Ishikawa (cell line): Measurements from ENCODE around the gene KRTAP10-10.

Experiments used
- CEBPB ChIP-seq: IDR thresholded peaks from 2 replicates; pipeline ENCODE4 v1.6.1; 2012
- CREB1 ChIP-seq: IDR thresholded peaks from 2 replicates; pipeline ENCODE4 v1.6.1; 2012; ENCODE audit warnings: low read depth
- EGR1 ChIP-seq: IDR thresholded peaks from 2 replicates; pipeline ENCODE4 v1.6.1; 2012
- EP300 ChIP-seq: IDR thresholded peaks from 2 replicates; pipeline ENCODE4 v1.6.1; 2012; ENCODE audit warnings: borderline replicate concordance
- FOXM1 ChIP-seq: IDR thresholded peaks from 2 replicates; pipeline ENCODE4 v1.6.1; 2012; ENCODE audit warnings: low read depth, borderline replicate concordance
- NFIC ChIP-seq: IDR thresholded peaks from 2 replicates; pipeline ENCODE4 v1.6.1; 2012
- RAD21 ChIP-seq: IDR thresholded peaks from 2 replicates; pipeline ENCODE4 v1.6.1; 2012; ENCODE audit warnings: low read depth
- TAF1 ChIP-seq: IDR thresholded peaks from 2 replicates; pipeline ENCODE4 v1.6.1; 2012; ENCODE audit warnings: low read depth, mild to moderate bottlenecking
- TCF12 ChIP-seq: IDR thresholded peaks from 2 replicates; pipeline ENCODE4 v1.6.1; 2012; ENCODE audit warnings: low read depth
- TEAD4 ChIP-seq: IDR thresholded peaks from 2 replicates; pipeline ENCODE4 v1.6.1; 2012
- YY1 ChIP-seq: IDR thresholded peaks from 2 replicates; pipeline ENCODE4 v1.6.1; 2012; ENCODE audit warnings: low read depth
- ZBTB7A ChIP-seq: IDR thresholded peaks from 2 replicates; pipeline ENCODE4 v1.6.1; 2012; ENCODE audit warnings: low read depth
- TF ChIP-seq, protein P1 (sequence below): IDR thresholded peaks from 2 replicates; pipeline ENCODE4 v1.6.1; 2012
- TF ChIP-seq, protein P2 (sequence below): IDR thresholded peaks from 2 replicates; pipeline ENCODE4 v1.6.1; 2012
- TF ChIP-seq, protein P3 (sequence below): IDR thresholded peaks from 2 replicates; pipeline ENCODE4 v1.6.1; 2012; ENCODE audit warnings: low read depth, mild to moderate bottlenecking

Gene KRTAP10-10

DNA sequence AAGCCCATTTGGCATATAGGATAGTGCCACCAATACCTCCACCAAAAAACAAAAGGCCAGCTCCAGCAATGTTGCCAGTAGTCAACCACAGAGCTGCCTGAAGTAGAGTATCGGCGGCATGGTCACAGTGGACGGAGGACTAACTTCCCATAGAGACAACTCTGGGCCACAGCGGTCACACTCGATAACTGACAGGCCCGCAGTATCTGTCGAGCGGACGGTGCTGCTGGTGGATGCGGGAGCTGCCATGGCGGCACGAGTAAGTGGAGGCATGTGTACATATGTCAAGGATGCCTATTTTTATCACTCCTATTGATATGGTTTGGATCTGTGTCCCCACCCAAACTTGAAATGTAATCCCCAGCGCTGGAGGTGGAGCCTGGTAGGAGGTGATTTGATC lies 40.7 kb downstream of the KRTAP10-10 start:
- TF ChIP-seq RAD21: no peak
- TF ChIP-seq CREB1: no peak
- no peak for TF ChIP-seq EGR1
- no peak for TF ChIP-seq ZBTB7A
- TF ChIP-seq TAF1: no peak
- no peak for TF ChIP-seq TEAD4
- TF ChIP-seq, protein P1, sequence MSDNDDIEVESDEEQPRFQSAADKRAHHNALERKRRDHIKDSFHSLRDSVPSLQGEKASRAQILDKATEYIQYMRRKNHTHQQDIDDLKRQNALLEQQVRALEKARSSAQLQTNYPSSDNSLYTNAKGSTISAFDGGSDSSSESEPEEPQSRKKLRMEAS: no peak
- TF ChIP-seq, protein P2, sequence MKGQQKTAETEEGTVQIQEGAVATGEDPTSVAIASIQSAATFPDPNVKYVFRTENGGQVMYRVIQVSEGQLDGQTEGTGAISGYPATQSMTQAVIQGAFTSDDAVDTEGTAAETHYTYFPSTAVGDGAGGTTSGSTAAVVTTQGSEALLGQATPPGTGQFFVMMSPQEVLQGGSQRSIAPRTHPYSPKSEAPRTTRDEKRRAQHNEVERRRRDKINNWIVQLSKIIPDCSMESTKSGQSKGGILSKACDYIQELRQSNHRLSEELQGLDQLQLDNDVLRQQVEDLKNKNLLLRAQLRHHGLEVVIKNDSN: no peak
- TF ChIP-seq NFIC: no peak
- no peak for TF ChIP-seq YY1
- no peak for TF ChIP-seq CEBPB
- TF ChIP-seq, protein P3, sequence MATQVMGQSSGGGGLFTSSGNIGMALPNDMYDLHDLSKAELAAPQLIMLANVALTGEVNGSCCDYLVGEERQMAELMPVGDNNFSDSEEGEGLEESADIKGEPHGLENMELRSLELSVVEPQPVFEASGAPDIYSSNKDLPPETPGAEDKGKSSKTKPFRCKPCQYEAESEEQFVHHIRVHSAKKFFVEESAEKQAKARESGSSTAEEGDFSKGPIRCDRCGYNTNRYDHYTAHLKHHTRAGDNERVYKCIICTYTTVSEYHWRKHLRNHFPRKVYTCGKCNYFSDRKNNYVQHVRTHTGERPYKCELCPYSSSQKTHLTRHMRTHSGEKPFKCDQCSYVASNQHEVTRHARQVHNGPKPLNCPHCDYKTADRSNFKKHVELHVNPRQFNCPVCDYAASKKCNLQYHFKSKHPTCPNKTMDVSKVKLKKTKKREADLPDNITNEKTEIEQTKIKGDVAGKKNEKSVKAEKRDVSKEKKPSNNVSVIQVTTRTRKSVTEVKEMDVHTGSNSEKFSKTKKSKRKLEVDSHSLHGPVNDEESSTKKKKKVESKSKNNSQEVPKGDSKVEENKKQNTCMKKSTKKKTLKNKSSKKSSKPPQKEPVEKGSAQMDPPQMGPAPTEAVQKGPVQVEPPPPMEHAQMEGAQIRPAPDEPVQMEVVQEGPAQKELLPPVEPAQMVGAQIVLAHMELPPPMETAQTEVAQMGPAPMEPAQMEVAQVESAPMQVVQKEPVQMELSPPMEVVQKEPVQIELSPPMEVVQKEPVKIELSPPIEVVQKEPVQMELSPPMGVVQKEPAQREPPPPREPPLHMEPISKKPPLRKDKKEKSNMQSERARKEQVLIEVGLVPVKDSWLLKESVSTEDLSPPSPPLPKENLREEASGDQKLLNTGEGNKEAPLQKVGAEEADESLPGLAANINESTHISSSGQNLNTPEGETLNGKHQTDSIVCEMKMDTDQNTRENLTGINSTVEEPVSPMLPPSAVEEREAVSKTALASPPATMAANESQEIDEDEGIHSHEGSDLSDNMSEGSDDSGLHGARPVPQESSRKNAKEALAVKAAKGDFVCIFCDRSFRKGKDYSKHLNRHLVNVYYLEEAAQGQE: no peak
- TF ChIP-seq EP300: no peak
- no peak for TF ChIP-seq FOXM1

DNA sequence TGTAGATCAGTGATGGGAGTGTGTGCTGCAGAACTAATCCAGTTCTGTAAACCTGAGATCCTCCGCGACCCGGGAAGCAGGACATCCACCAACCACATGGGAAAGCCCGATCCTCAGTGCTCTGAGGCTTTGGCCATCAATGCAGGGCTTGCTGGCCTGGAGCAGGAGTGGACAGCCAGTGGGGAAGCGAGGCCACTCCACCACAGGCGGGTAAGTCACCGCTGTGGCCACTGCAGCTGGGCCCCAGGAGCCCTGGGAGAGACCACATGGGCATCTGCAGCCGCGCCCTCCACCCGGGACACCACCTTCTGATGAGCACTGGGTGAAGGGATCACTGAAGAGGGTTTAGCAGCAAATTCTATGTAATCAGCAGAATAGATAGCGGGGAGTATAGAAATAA lies 44.0 kb downstream of the KRTAP10-10 start:
- no peak for TF ChIP-seq CEBPB
- TF ChIP-seq, protein P1: no peak
- TF ChIP-seq EP300: no peak
- no peak for TF ChIP-seq TEAD4
- no peak for TF ChIP-seq EGR1
- no peak for TF ChIP-seq YY1
- TF ChIP-seq TAF1: no peak
- TF ChIP-seq, protein P3: no peak
- TF ChIP-seq NFIC: no peak
- TF ChIP-seq ZBTB7A: no peak
- TF ChIP-seq, protein P2: no peak
- TF ChIP-seq FOXM1: no peak
- TF ChIP-seq CREB1: no peak

DNA sequence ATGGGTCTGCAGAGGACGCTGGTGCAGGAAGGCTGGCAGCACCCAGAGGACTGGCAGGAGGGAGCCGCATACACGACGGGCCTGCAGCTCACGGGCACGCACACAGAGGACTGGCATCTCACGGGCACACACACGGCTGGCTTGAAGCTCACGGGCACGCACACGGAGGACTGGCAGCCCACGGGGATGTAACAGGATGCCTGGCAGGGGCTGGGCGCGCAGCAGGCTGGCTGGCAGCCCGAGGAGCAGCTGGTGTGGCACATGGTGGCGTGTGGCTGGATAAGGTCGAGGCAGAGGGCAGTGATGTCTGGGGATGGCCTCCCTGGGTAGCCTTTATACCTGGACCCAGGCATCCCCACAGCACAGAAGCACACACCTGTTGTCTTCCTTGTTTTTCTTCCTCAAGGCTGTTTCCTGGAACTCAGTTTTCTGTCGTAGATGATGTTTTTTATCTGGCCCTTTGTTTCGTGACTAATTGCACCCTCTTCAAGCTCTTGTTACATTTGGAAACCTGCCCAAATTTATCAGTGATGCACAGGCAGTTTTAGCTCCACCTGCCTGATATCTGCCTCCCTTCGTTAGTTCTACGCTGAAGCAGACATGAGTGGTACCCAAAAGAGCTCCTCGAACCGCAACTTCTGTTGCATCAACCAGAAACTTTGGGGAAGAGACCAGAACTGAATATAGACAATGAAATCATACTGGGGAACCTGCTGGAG lies 44.9 kb downstream of the KRTAP10-10 start, which contains the start of gene KRTAP12-1:
Gene KRTAP12-1 (minus strand): TSS at position 303 of the 719 bp plus-strand sequence. CDS start 40 bp downstream, at position 263.
- TF ChIP-seq ZBTB7A: no peak
- TF ChIP-seq, protein P1: no peak
- TF ChIP-seq TCF12: no peak
- no peak for TF ChIP-seq FOXM1
- TF ChIP-seq, protein P3: no peak
- TF ChIP-seq YY1: no peak
- TF ChIP-seq TEAD4: no peak
- TF ChIP-seq NFIC: no peak
- no peak for TF ChIP-seq CEBPB

DNA sequence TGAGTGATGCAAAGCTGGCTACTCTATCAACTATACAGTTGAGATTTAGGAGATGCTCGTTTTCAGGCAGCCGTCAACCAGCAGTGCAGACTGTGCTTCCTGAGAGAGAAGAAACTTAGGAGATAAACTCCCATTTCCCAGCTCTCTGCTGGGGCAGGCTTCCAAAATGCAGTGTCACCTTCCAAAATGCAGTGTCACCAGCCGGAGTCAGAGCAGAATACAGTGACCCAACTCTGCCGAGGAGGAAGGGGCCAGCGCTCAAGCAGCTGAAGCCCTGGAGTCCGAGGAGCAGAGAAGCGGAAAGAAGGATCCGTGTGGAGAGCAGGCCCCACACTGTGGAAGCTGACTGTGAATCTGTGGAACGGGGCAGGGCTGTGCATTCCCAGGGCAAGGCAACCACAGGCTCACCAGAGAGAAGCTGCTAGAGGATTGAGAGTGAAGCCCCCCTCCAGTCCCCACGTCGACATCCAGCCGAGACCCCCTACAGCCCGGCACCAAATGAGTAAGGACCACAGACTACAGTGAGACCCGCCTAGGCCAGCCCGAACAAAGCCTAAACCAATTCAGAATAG lies 45.5 kb downstream of the KRTAP10-10 start:
- TF ChIP-seq TAF1: no peak
- no peak for TF ChIP-seq CEBPB
- no peak for TF ChIP-seq ZBTB7A
- no peak for TF ChIP-seq TEAD4
- no peak for TF ChIP-seq YY1
